DND-41 (cell line): ENCODE data around the gene KRTAP1-5.

Experiments
- EZH2 ChIP-seq: IDR thresholded peaks from 3 replicates; pipeline ENCODE4 v1.6.1; 2012; ENCODE audit warnings: borderline replicate concordance, low read depth, mild to moderate bottlenecking, moderate library complexity, low read length, inconsistent platforms; ENCODE audit not compliant: severe bottlenecking
- TF ChIP-seq, protein P1 (sequence below): IDR thresholded peaks from 2 replicates; pipeline ENCODE4 v1.5.1; 2012; ENCODE audit warnings: borderline replicate concordance, low read length, moderate library complexity, mild to moderate bottlenecking; ENCODE audit not compliant: poor library complexity, severe bottlenecking; ENCODE audit errors: extremely low read depth

GRCh38 chr17:41018541-41018940 lies 8.5 kb downstream of the KRTAP1-5 start:
- TF ChIP-seq, protein P1, sequence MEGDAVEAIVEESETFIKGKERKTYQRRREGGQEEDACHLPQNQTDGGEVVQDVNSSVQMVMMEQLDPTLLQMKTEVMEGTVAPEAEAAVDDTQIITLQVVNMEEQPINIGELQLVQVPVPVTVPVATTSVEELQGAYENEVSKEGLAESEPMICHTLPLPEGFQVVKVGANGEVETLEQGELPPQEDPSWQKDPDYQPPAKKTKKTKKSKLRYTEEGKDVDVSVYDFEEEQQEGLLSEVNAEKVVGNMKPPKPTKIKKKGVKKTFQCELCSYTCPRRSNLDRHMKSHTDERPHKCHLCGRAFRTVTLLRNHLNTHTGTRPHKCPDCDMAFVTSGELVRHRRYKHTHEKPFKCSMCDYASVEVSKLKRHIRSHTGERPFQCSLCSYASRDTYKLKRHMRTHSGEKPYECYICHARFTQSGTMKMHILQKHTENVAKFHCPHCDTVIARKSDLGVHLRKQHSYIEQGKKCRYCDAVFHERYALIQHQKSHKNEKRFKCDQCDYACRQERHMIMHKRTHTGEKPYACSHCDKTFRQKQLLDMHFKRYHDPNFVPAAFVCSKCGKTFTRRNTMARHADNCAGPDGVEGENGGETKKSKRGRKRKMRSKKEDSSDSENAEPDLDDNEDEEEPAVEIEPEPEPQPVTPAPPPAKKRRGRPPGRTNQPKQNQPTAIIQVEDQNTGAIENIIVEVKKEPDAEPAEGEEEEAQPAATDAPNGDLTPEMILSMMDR = no peak
- TF ChIP-seq EZH2 = no peak
